ENCODE results near the gene AKR1B15. TPM values are rescaled to one million over a fixed set of nuclear protein-coding genes. Genes with fewer than 3 reads are reported as not detected.
"Not testable (repeated sequence)": the region's sequence is repeated elsewhere in the genome, so short reads cannot be mapped to it uniquely, and the experiment has no call there.

Gene AKR1B15
- total and polyA plus RNA-seq, 9 donors, result 0.14 to 0.63 (median 0.28) TPM; not detected in 1

DNA sequence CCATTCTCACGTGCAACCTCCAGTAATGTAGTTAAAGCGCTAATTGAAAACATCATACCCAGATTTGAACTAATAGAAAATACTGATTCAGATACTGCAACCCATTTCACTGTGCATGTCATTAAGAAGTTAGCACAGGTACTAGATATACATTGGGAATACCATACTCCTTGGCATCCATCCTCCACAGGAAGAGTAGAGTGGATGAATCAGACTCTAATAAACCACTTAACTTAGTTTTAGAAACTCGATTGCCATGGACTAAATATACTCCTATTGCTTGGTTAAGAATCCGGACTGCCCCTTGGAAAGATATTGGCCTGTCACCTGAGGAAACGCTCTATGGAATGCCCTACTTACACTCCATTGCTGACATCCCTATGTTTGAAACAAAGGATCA is 9.5 kb downstream of the AKR1B15 start:
- 90% methylated on average over 2 of the region's 5 CpGs for WGBS (ENCODE audit: insufficient coverage)

GRCh38 chr7:134561616-134562015 is 12.7 kb downstream of the AKR1B15 start:
- DNase-seq; H3K9me3 ChIP-seq (replicated peaks; ENCODE audit: control insufficient read depth, low read depth, low read length); H3K4me3 ChIP-seq (ENCODE audit: low read length); H3K27me3 ChIP-seq (ENCODE audit: control insufficient read depth, insufficient read depth, low read length); H3K4me1 ChIP-seq (ENCODE audit: control insufficient read depth, insufficient read depth, low read length); H3K27ac ChIP-seq (ENCODE audit: low read length); H3K36me3 ChIP-seq (ENCODE audit: control insufficient read depth, insufficient read depth, low read length): not testable (repeated sequence)
- WGBS (ENCODE audit: insufficient coverage), result 83% methylated on average over 3 of the region's 5 CpGs

More for the DNA sequence above, 9.5 kb downstream of the AKR1B15 start:
- H3K27ac ChIP-seq (ENCODE audit: low read length), result no peak overlapping the region
- no peaks in the 10 kb centered on the region for H3K9me3 ChIP-seq (replicated peaks; ENCODE audit: control insufficient read depth, low read depth, low read length)
- H3K27me3 ChIP-seq (ENCODE audit: control insufficient read depth, insufficient read depth, low read length), result no peaks in the 10 kb centered on the region
- no peaks in the 10 kb centered on the region for H3K4me1 ChIP-seq (ENCODE audit: control insufficient read depth, insufficient read depth, low read length)
- no peak for DNase-seq
- H3K36me3 ChIP-seq (ENCODE audit: control insufficient read depth, insufficient read depth, low read length), result no peaks in the 10 kb centered on the region
- no peak overlapping the region for H3K4me3 ChIP-seq (ENCODE audit: low read length)

GRCh38 chr7:134562136-134562535 is 13.2 kb downstream of the AKR1B15 start:
- peaks cover 3% of the 10 kb centered on the region for H3K4me1 ChIP-seq (ENCODE audit: control insufficient read depth, insufficient read depth, low read length)
- H3K4me3 ChIP-seq (ENCODE audit: low read length), result no peak overlapping the region
- H3K36me3 ChIP-seq (ENCODE audit: control insufficient read depth, insufficient read depth, low read length), result no peaks in the 10 kb centered on the region
- no peaks in the 10 kb centered on the region for H3K9me3 ChIP-seq (replicated peaks; ENCODE audit: control insufficient read depth, low read depth, low read length)
- H3K27me3 ChIP-seq (ENCODE audit: control insufficient read depth, insufficient read depth, low read length), result no peaks in the 10 kb centered on the region
- 85% methylated on average over 4 of the region's 6 CpGs for WGBS (ENCODE audit: insufficient coverage)
- H3K27ac ChIP-seq (ENCODE audit: low read length), result no peak overlapping the region
- DNase-seq, result no peak

- not testable (repeated sequence) for H3K27me3 ChIP-seq (ENCODE audit: control insufficient read depth, insufficient read depth, low read length); H3K4me1 ChIP-seq (ENCODE audit: control insufficient read depth, insufficient read depth, low read length); H3K4me3 ChIP-seq (ENCODE audit: low read length); H3K9me3 ChIP-seq (replicated peaks; ENCODE audit: control insufficient read depth, low read depth, low read length); H3K36me3 ChIP-seq (ENCODE audit: control insufficient read depth, insufficient read depth, low read length); H3K27ac ChIP-seq (ENCODE audit: low read length); DNase-seq
- WGBS (ENCODE audit: insufficient coverage), result no CpG with 5 or more reads among the region's 2 CpGs
Measured at GRCh38 chr7:134563398-134563749, 14.5 kb downstream of the AKR1B15 start.

- H3K4me3 ChIP-seq (ENCODE audit: low read length), result no peak overlapping the region
- H3K4me1 ChIP-seq (ENCODE audit: control insufficient read depth, insufficient read depth, low read length), result peaks cover 3% of the 10 kb centered on the region
- H3K36me3 ChIP-seq (ENCODE audit: control insufficient read depth, insufficient read depth, low read length), result no peaks in the 10 kb centered on the region
- H3K27me3 ChIP-seq (ENCODE audit: control insufficient read depth, insufficient read depth, low read length), result no peaks in the 10 kb centered on the region
- H3K27ac ChIP-seq (ENCODE audit: low read length), result no peak overlapping the region
- DNase-seq, result peak; percentile 35
- 0% methylated on average over 1 of the region's 2 CpGs for WGBS (ENCODE audit: insufficient coverage)
- H3K9me3 ChIP-seq (replicated peaks; ENCODE audit: control insufficient read depth, low read depth, low read length), result peaks cover 4% of the 10 kb centered on the region
Measured at GRCh38 chr7:134565643-134566136, 16.8 kb downstream of the AKR1B15 start.

- H3K27ac ChIP-seq (ENCODE audit: low read length), result no peak overlapping the region
- no peaks in the 10 kb centered on the region for H3K27me3 ChIP-seq (ENCODE audit: control insufficient read depth, insufficient read depth, low read length)
- H3K9me3 ChIP-seq (replicated peaks; ENCODE audit: control insufficient read depth, low read depth, low read length), result peaks cover 4% of the 10 kb centered on the region
- H3K36me3 ChIP-seq (ENCODE audit: control insufficient read depth, insufficient read depth, low read length), result no peaks in the 10 kb centered on the region
- no peak overlapping the region for H3K4me3 ChIP-seq (ENCODE audit: low read length)
- no peak for DNase-seq
- no CpG with 5 or more reads among the region's 3 CpGs for WGBS (ENCODE audit: insufficient coverage)
- peaks cover 3% of the 10 kb centered on the region for H3K4me1 ChIP-seq (ENCODE audit: control insufficient read depth, insufficient read depth, low read length)
Measured at GRCh38 chr7:134567368-134567767, 18.5 kb downstream of the AKR1B15 start.

DNA sequence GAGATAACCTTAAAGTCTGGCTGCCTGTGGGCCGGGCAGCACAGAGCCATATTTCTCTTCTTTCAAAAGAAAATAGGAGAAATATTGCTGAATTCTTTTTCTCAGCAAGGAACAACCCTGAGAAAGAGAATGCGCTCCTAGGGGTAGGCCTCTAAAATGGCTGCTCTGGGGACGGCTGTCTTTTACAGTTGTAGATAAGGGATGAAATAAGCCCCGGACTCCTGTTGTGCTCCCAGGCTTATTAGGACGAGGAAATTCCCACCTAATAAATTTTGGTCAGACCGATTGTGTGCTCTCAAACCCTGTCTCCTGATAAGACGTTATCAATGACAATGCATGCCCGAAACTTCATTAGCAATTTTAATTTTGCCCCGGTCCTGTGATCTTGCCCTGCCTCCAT is 21.1 kb downstream of the AKR1B15 start:
- H3K4me1 ChIP-seq (ENCODE audit: control insufficient read depth, insufficient read depth, low read length); H3K4me3 ChIP-seq (ENCODE audit: low read length); H3K27me3 ChIP-seq (ENCODE audit: control insufficient read depth, insufficient read depth, low read length); H3K27ac ChIP-seq (ENCODE audit: low read length); DNase-seq; H3K9me3 ChIP-seq (replicated peaks; ENCODE audit: control insufficient read depth, low read depth, low read length); H3K36me3 ChIP-seq (ENCODE audit: control insufficient read depth, insufficient read depth, low read length): not testable (repeated sequence)
- 81% methylated on average over 4 of the region's 9 CpGs for WGBS (ENCODE audit: insufficient coverage)

DNA sequence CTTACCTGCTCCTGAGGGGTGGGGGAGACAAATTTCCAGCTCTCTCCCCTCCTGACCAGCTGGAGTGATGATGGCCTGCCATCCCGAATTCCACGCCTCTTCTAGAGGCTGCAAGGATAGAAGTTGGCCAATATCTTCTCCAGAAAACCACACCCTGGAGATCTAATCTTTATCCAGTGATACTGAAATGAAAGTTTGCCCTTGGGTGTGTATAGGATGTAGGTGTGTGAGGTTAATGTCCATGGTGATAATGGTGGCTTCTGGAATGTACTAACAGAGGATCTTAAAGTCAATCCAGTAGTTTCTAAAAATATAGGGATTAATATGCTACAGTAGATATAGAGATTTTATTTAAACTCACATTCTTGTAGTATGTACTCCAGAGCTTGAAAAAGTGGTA is 22.2 kb downstream of the AKR1B15 start:
- H3K4me1 ChIP-seq (ENCODE audit: control insufficient read depth, insufficient read depth, low read length), result no peaks in the 10 kb centered on the region
- no peak for DNase-seq
- no CpG with 5 or more reads among the region's 2 CpGs for WGBS (ENCODE audit: insufficient coverage)

DNA sequence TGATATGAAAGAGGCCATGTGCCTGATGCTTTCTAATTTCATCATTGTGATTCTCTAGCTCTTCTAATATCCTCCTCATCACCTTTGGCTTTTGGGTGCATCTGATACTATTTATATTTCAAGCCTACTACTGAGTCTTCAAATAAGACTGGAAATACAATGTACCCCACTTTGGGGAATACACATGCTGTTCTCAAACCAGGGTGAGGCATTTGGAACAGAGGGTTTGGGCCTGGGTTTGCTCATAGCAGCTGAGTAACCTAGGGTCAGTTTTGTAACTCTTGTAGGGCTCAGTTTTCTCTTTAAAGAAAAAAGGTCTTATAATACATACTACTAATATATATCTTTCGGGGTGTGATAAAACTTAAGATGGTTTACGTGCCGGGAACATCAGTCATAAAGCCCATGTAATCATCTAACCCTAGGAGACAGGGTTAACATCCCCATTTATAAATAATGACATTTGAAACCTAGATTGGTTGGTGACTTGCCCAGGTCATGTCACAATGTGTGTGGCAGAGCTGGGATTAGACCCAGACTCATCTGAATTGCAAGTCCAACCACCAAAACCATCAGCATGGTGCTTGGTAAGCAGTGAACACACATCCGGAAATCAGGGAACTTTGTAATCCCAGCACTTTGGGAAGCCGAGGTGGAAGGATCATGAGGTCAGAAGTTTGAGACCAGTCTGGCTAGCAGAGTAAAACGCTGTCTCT is 23.0 kb downstream of the AKR1B15 start:
- no peak for DNase-seq
- Histone ChIP-seq H3K4me3 (ENCODE audit: low read length) (no peak overlapping the region), H3K27me3 (ENCODE audit: control insufficient read depth, insufficient read depth, low read length) (no peaks in the 10 kb centered on the region), H3K27ac (ENCODE audit: low read length) (no peak overlapping the region), H3K9me3 (replicated peaks; ENCODE audit: control insufficient read depth, low read depth, low read length) (peaks cover 4% of the 10 kb centered on the region), H3K4me1 (ENCODE audit: control insufficient read depth, insufficient read depth, low read length) (no peaks in the 10 kb centered on the region), H3K36me3 (ENCODE audit: control insufficient read depth, insufficient read depth, low read length) (no peaks in the 10 kb centered on the region)
- 100% methylated on average over 1 of the region's 6 CpGs for WGBS (ENCODE audit: insufficient coverage)

More for the DNA sequence above, 22.2 kb downstream of the AKR1B15 start:
- Histone ChIP-seq H3K27ac (ENCODE audit: low read length) (no peak overlapping the region), H3K27me3 (ENCODE audit: control insufficient read depth, insufficient read depth, low read length) (no peaks in the 10 kb centered on the region), H3K9me3 (replicated peaks; ENCODE audit: control insufficient read depth, low read depth, low read length) (peaks cover 4% of the 10 kb centered on the region), H3K36me3 (ENCODE audit: control insufficient read depth, insufficient read depth, low read length) (no peaks in the 10 kb centered on the region), H3K4me3 (ENCODE audit: low read length) (no peak overlapping the region)

GRCh38 chr7:134574322-134574721 is 25.4 kb downstream of the AKR1B15 start:
- WGBS (ENCODE audit: insufficient coverage), result no CpG with 5 or more reads among the region's 2 CpGs
- no peak overlapping the region for H3K27ac ChIP-seq (ENCODE audit: low read length)
- H3K4me3 ChIP-seq (ENCODE audit: low read length), result no peak overlapping the region
- DNase-seq, result no peak
- H3K4me1 ChIP-seq (ENCODE audit: control insufficient read depth, insufficient read depth, low read length), result no peaks in the 10 kb centered on the region
- peaks cover 4% of the 10 kb centered on the region for H3K9me3 ChIP-seq (replicated peaks; ENCODE audit: control insufficient read depth, low read depth, low read length)
- no peaks in the 10 kb centered on the region for H3K27me3 ChIP-seq (ENCODE audit: control insufficient read depth, insufficient read depth, low read length)
- no peaks in the 10 kb centered on the region for H3K36me3 ChIP-seq (ENCODE audit: control insufficient read depth, insufficient read depth, low read length)

DNA sequence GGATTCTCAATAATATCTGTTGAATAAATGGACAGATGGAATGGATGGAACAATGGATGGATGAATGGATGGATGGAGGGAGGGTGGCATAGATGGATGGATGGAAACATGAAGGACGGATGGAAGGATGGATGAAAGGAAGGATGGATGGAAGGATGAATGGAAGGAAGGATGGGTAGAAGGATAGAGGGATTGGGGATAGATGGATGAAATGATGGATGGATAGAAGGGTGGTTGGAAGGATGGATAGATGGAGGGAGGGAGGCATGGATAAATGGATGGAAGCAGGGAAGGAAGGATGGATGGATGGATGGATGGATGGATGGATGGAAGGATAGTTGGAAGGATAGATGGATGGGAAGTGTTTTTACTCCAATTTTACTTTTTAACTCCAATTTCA is 35.4 kb downstream of the AKR1B15 start:
- no peaks in the 10 kb centered on the region for H3K36me3 ChIP-seq (ENCODE audit: control insufficient read depth, insufficient read depth, low read length)
- no peak overlapping the region for H3K27ac ChIP-seq (ENCODE audit: low read length)
- 71% methylated on average over 1 of the region's 1 CpG for WGBS (ENCODE audit: insufficient coverage)
- H3K4me3 ChIP-seq (ENCODE audit: low read length), result no peak overlapping the region
- H3K27me3 ChIP-seq (ENCODE audit: control insufficient read depth, insufficient read depth, low read length), result peaks cover 9% of the 10 kb centered on the region
- DNase-seq, result no peak
- no peaks in the 10 kb centered on the region for H3K9me3 ChIP-seq (replicated peaks; ENCODE audit: control insufficient read depth, low read depth, low read length)
- H3K4me1 ChIP-seq (ENCODE audit: control insufficient read depth, insufficient read depth, low read length), result no peaks in the 10 kb centered on the region
